Endometrium (tissue), 2 donors: ENCODE data around the gene MOB1A.

Experiments used
- FAIRE-seq: peaks from 2 replicates; lab custom pipeline; 2012; peaks lifted over from hg19 to GRCh38; lab: Jason Lieb, UNC
- donor health status: control.
- donor health status: control.

MOB1A gene

DNA sequence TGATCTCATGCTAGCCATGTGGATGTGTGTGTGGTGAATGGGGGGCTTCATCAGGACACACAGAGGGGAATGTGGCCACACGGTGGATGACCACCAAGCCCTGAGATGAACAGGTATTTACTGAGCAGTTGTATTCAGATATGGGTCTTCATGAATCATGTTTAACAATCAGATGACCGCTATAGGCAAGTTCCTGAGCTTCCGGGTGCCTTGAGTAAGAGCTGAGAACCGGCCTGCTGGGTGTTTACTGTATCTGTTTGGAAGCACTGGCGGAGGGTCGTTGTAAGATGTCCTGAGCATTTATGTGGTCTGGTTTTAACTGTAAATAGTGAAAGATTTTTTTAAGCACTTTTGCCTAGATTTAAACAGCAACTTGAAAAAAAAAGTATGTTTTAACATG lies 74.9 kb downstream of the MOB1A start:
- no peak for FAIRE-seq
